Activated CD8-positive, alpha-beta memory T cell treated with anti-CD3 and anti-CD28 coated beads, Interleukin-2, amount 10 ng/mL, durations not matched to agents 7 days and 5 days (primary cell): Measurements from ENCODE around the gene OGDH. TPM values are rescaled to one million over a fixed set of nuclear protein-coding genes. Genes with fewer than 3 reads are reported as not detected.
"Not testable (repeated sequence)": the region's sequence is repeated elsewhere in the genome, so short reads cannot be mapped to it uniquely, and the experiment has no call there.

Source experiments
- ATAC-seq: fragments of 150-1000 bp; cut with Tn5 transposase; one replicate; pipeline ENCODE4 v1.10.0; 2021; ENCODE audit warnings: moderate library complexity
- CTCF ChIA-PET: fragments of 350-600 bp; sonication (Branson Sonifier 250); formaldehyde crosslinking; loops from one replicate; lab custom pipeline; 2021; ENCODE audit warnings: antibody characterized with exemption; lab: Charles Lee
- DNase-seq: peaks from one replicate; pipeline ENCODE4 v3.0.0-alpha.2; 2020
- H3K27ac Mint-ChIP-seq: one replicate; pipeline ENCODE4 v1.8.0; 2021; ENCODE audit warnings: mild to moderate bottlenecking, mixed read lengths
- H3K27me3 Mint-ChIP-seq: one replicate; pipeline ENCODE4 v1.8.0; 2021; ENCODE audit warnings: mixed read lengths
- H3K36me3 Mint-ChIP-seq: one replicate; pipeline ENCODE4 v1.8.0; 2021; ENCODE audit warnings: mild to moderate bottlenecking, mixed read lengths
- H3K4me1 Mint-ChIP-seq: one replicate; pipeline ENCODE4 v1.8.0; 2021; ENCODE audit warnings: mixed read lengths
- H3K4me3 Mint-ChIP-seq: one replicate; pipeline ENCODE4 v1.8.0; 2021; ENCODE audit warnings: mild to moderate bottlenecking, moderate library complexity, mixed read lengths
- H3K9me3 Mint-ChIP-seq: one replicate; pipeline ENCODE4 v1.8.0; 2022; ENCODE audit warnings: low read depth, mixed read lengths
- total RNA-seq, 2 experiments: library from RNA; stranded (reverse); gene quantifications; one replicate each; pipeline ENCODE4 v1.2.3, GENCODE V29; 2021

Gene OGDH
- total RNA-seq, 2 experiments from 2014 or later = 134 to 136 TPM

- ATAC-seq = no peak
- CTCF ChIA-PET = interaction anchor here (1.4 kb wide), 1 partner anchor 32 kb away, joined by 3 read pairs; no protein-coding TSS in a partner anchor
- DNase-seq = peak; percentile 36
- no peaks in the 10 kb centered on the region for H3K9me3 Mint-ChIP-seq
- H3K27me3 Mint-ChIP-seq = no peaks in the 10 kb centered on the region
- peak overlapping the region; percentile 12 for H3K27ac Mint-ChIP-seq
- H3K4me3 Mint-ChIP-seq = no peak overlapping the region
- peaks cover 53% of the 10 kb centered on the region for H3K36me3 Mint-ChIP-seq
- no peaks in the 10 kb centered on the region for H3K4me1 Mint-ChIP-seq
Observed at GRCh38 chr7:44678471-44679179, 72.2 kb downstream of the OGDH start.

GRCh38 chr7:44681645-44682044 lies 75.2 kb downstream of the OGDH start:
- H3K27ac Mint-ChIP-seq = no peak overlapping the region
- CTCF ChIA-PET = no interaction called here
- DNase-seq = no peak
- no peaks in the 10 kb centered on the region for H3K9me3 Mint-ChIP-seq
- no peak overlapping the region for H3K4me3 Mint-ChIP-seq
- H3K4me1 Mint-ChIP-seq = no peaks in the 10 kb centered on the region
- no peaks in the 10 kb centered on the region for H3K27me3 Mint-ChIP-seq
- no peak for ATAC-seq
- H3K36me3 Mint-ChIP-seq = peaks cover 47% of the 10 kb centered on the region

GRCh38 chr7:44685723-44686122 lies 79.3 kb downstream of the OGDH start:
- Mint-ChIP-seq H3K27ac (no peak overlapping the region), H3K27me3 (no peaks in the 10 kb centered on the region), H3K4me3 (no peak overlapping the region), H3K4me1 (peaks cover 3% of the 10 kb centered on the region), H3K9me3 (no peaks in the 10 kb centered on the region), H3K36me3 (peaks cover 53% of the 10 kb centered on the region)
- ATAC-seq (no peak), DNase-seq (no peak)
- CTCF ChIA-PET = no interaction called here

GRCh38 chr7:44689427-44689826 lies 83.0 kb downstream of the OGDH start:
- no peak overlapping the region for H3K4me3 Mint-ChIP-seq
- H3K9me3 Mint-ChIP-seq = no peaks in the 10 kb centered on the region
- peaks cover 45% of the 10 kb centered on the region for H3K36me3 Mint-ChIP-seq
- ATAC-seq (no peak), DNase-seq (no peak)
- CTCF ChIA-PET = no interaction called here
- peaks cover 4% of the 10 kb centered on the region for H3K4me1 Mint-ChIP-seq
- no peak overlapping the region for H3K27ac Mint-ChIP-seq
- H3K27me3 Mint-ChIP-seq = no peaks in the 10 kb centered on the region

GRCh38 chr7:44693641-44694313 lies 87.3 kb downstream of the OGDH start:
- Mint-ChIP-seq H3K4me3 (no peak overlapping the region), H3K4me1 (peaks cover 4% of the 10 kb centered on the region), H3K27me3 (no peaks in the 10 kb centered on the region), H3K9me3 (no peaks in the 10 kb centered on the region), H3K36me3 (peaks cover 67% of the 10 kb centered on the region), H3K27ac (no peak overlapping the region)
- CTCF ChIA-PET = no interaction called here
- no peak for ATAC-seq
- DNase-seq = no peak

GRCh38 chr7:44694326-44694725 lies 87.9 kb downstream of the OGDH start:
- peaks cover 70% of the 10 kb centered on the region for H3K36me3 Mint-ChIP-seq
- CTCF ChIA-PET = no interaction called here

GRCh38 chr7:44694766-44695165 lies 88.3 kb downstream of the OGDH start:
- no peaks in the 10 kb centered on the region for H3K9me3 Mint-ChIP-seq
- no peaks in the 10 kb centered on the region for H3K27me3 Mint-ChIP-seq
- H3K4me3 Mint-ChIP-seq = no peak overlapping the region
- DNase-seq (no peak), ATAC-seq (no peak)
- H3K27ac Mint-ChIP-seq = no peak overlapping the region
- CTCF ChIA-PET = no interaction called here
- H3K4me1 Mint-ChIP-seq = peaks cover 4% of the 10 kb centered on the region
- H3K36me3 Mint-ChIP-seq = peaks cover 71% of the 10 kb centered on the region

More at GRCh38 chr7:44694326-44694725, 87.9 kb downstream of the OGDH start:
- ATAC-seq = no peak
- no peak overlapping the region for H3K27ac Mint-ChIP-seq
- H3K4me3 Mint-ChIP-seq = no peak overlapping the region
- no peaks in the 10 kb centered on the region for H3K9me3 Mint-ChIP-seq
- peaks cover 4% of the 10 kb centered on the region for H3K4me1 Mint-ChIP-seq
- H3K27me3 Mint-ChIP-seq = no peaks in the 10 kb centered on the region
- DNase-seq = no peak

- no peak for DNase-seq
- Mint-ChIP-seq H3K9me3 (no peaks in the 10 kb centered on the region), H3K36me3 (peaks cover 73% of the 10 kb centered on the region), H3K27me3 (no peaks in the 10 kb centered on the region), H3K4me3 (no peak overlapping the region), H3K27ac (no peak overlapping the region), H3K4me1 (peaks cover under 1% of the 10 kb centered on the region)
- CTCF ChIA-PET = no interaction called here
- ATAC-seq = no peak
Observed at GRCh38 chr7:44695756-44696155, 89.3 kb downstream of the OGDH start.

GRCh38 chr7:44696728-44697127 lies 90.3 kb downstream of the OGDH start:
- Mint-ChIP-seq H3K4me1 (no peaks in the 10 kb centered on the region), H3K4me3 (no peak overlapping the region), H3K27ac (no peak overlapping the region), H3K27me3 (no peaks in the 10 kb centered on the region), H3K9me3 (no peaks in the 10 kb centered on the region), H3K36me3 (peaks cover 79% of the 10 kb centered on the region)
- no peak for ATAC-seq
- no peak for DNase-seq
- CTCF ChIA-PET = no interaction called here

- DNase-seq (no peak), ATAC-seq (no peak)
- H3K27ac Mint-ChIP-seq = no peak overlapping the region
- H3K27me3 Mint-ChIP-seq = no peaks in the 10 kb centered on the region
- CTCF ChIA-PET = no interaction called here
- no peak overlapping the region for H3K4me3 Mint-ChIP-seq
- H3K4me1 Mint-ChIP-seq = no peaks in the 10 kb centered on the region
- H3K36me3 Mint-ChIP-seq = peaks cover 78% of the 10 kb centered on the region
- H3K9me3 Mint-ChIP-seq = no peaks in the 10 kb centered on the region
Observed at GRCh38 chr7:44697136-44698045, 91.0 kb downstream of the OGDH start.

- no peak for DNase-seq
- Mint-ChIP-seq H3K36me3 (peaks cover 81% of the 10 kb centered on the region), H3K27me3 (no peaks in the 10 kb centered on the region), H3K4me3 (no peak overlapping the region), H3K4me1 (no peaks in the 10 kb centered on the region), H3K9me3 (no peaks in the 10 kb centered on the region), H3K27ac (no peak overlapping the region)
- CTCF ChIA-PET = interaction anchor here (0.6 kb wide), 1 partner anchor 218 kb away, joined by 3 read pairs; no protein-coding TSS in a partner anchor
- no peak for ATAC-seq
Observed at GRCh38 chr7:44698046-44698580, 91.7 kb downstream of the OGDH start.

- ATAC-seq, H3K27ac Mint-ChIP-seq, H3K4me1 Mint-ChIP-seq, H3K27me3 Mint-ChIP-seq, H3K4me3 Mint-ChIP-seq, H3K9me3 Mint-ChIP-seq, DNase-seq, CTCF ChIA-PET: not testable (repeated sequence)
- peaks cover 79% of the 10 kb centered on the region for H3K36me3 Mint-ChIP-seq
Observed at GRCh38 chr7:44699598-44699997, 93.2 kb downstream of the OGDH start.

- H3K4me3 Mint-ChIP-seq = no peak overlapping the region
- DNase-seq (no peak), ATAC-seq (no peak)
- CTCF ChIA-PET = interaction anchor here (1.5 kb wide), 1 partner anchor 98 kb away, joined by 4 read pairs; no protein-coding TSS in a partner anchor
- no peaks in the 10 kb centered on the region for H3K4me1 Mint-ChIP-seq
- H3K27ac Mint-ChIP-seq = no peak overlapping the region
- H3K9me3 Mint-ChIP-seq = no peaks in the 10 kb centered on the region
- no peaks in the 10 kb centered on the region for H3K27me3 Mint-ChIP-seq
- peaks cover 77% of the 10 kb centered on the region for H3K36me3 Mint-ChIP-seq
Observed at GRCh38 chr7:44700322-44700721, 93.9 kb downstream of the OGDH start.
